HG03457 (cell line): ENCODE data around the gene DNAJB9.

Experiments
- ATAC-seq: cut with Tn5 transposase; IDR thresholded peaks from one replicate; pipeline ENCODE4 v1.9.1; 2021; ENCODE audit warnings: moderate number of reproducible peaks; ENCODE audit not compliant: unreplicated experiment

Gene DNAJB9

DNA sequence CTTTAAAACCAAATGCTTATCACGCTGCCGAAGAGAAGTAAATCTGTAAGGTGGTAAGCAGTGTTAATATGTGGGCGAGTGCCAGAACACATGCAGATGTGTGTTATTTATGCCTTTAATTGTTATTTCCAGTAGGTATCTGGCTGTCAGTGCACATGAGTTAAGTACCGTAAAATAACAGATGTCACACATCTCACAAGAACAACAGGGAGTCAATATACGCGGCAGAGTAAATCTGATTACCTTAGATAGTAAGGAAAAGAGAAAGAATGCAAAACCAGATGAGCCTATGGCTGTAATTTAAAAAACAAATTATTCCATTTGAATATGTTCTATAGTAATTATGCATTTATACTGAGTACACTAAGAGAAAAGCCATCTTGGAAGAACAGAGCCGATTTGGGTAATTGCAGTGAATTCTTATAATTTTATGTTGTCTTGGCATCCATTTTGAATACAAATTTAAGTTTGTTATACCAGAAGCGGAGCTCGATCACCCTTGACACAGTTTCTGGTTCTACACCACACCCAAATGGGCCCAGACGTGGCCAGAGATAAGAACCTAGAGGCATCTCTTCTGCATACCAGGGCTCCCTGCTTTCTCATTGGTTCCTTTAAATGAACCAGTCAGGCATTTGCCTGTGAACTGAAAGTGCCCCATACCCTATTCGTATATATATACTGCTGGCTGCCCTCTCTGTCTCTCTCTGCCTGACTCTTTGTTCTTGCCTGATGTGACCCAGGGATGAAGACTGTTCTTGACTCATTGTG lies 34.8 kb downstream of the DNAJB9 start:
- ATAC-seq = no peak

DNA sequence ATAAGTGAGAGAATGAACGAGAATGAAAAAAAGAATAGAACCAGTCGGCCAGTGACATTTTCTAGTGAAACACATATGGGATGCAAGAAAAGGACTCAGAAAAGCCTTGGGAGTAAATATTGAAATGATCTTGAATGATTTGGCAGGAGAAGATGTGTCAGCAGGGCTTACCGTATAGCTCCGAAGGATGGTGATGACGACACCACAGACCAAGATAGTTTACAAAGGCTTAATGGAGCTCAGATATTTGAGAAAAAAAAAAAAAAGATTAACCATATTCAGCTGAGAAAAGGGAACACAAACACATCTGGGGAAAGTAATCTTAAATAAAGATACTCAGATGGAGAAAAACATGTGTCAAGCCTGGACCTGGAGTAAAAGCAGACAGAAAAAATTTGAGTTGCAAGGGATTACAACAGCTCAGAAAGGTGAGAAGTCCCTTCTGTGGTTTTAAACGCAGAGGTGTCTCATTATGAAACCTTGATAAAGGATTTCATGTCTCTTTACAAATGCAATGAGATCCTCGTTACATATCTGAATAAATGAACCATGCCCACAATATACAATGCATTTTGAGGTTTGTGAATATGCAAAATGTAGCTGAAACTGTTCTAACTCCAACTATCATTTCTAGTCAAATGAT lies 36.0 kb downstream of the DNAJB9 start:
- ATAC-seq = no peak

GRCh38 chr7:108609643-108610042 lies 40.0 kb downstream of the DNAJB9 start:
- ATAC-seq = no peak

- no peak for ATAC-seq
Measured at GRCh38 chr7:108611268-108611667, 41.6 kb downstream of the DNAJB9 start.

- ATAC-seq = peak; percentile 72
Measured at GRCh38 chr7:108613147-108613948, 43.7 kb downstream of the DNAJB9 start.

DNA sequence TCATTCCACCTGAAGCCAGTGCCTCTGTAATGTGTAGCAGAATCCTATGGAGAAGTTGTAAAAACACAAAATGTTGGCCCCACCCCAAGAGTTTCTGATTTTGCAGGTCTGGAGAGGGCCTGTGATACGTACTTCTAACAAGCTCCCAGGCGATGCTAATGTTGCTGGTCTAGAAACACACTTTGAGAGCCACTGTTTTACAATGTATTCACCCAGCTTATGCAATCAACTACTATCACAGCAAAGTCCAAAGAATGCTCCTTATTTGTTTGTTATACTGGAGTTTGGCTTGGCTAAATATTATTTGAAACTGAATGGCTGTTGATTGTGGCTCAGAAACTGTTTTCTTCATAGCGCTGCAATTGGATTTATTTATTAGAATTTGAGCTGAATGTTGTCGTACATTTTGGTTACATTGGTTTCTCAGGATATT lies 44.3 kb downstream of the DNAJB9 start:
- ATAC-seq = no peak

GRCh38 chr7:108614896-108615295 lies 45.2 kb downstream of the DNAJB9 start:
- no peak for ATAC-seq

DNA sequence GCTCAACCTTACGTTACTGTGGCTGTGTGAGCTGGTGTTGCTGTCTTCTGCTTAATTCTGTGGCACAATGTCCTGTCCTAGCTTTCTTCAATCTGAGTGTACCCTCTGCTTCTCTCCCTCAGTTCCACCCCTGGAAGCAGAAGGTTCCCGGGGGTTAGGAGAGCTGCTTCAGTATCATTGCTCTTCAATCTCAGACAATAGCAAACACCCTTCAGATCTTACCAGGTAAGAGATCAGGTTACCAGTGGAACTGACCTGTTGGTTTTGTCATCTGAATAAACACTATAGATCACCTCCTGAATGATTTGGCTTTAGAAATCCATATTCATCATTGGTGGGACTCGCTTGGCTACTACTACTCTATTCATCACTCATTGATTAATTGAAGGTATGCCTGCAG lies 48.4 kb downstream of the DNAJB9 start:
- no peak for ATAC-seq

GRCh38 chr7:108623220-108623619 lies 53.5 kb downstream of the DNAJB9 start:
- ATAC-seq = no peak
